Measurements from ENCODE around the gene TMEM54.

TMEM54 gene

DNA sequence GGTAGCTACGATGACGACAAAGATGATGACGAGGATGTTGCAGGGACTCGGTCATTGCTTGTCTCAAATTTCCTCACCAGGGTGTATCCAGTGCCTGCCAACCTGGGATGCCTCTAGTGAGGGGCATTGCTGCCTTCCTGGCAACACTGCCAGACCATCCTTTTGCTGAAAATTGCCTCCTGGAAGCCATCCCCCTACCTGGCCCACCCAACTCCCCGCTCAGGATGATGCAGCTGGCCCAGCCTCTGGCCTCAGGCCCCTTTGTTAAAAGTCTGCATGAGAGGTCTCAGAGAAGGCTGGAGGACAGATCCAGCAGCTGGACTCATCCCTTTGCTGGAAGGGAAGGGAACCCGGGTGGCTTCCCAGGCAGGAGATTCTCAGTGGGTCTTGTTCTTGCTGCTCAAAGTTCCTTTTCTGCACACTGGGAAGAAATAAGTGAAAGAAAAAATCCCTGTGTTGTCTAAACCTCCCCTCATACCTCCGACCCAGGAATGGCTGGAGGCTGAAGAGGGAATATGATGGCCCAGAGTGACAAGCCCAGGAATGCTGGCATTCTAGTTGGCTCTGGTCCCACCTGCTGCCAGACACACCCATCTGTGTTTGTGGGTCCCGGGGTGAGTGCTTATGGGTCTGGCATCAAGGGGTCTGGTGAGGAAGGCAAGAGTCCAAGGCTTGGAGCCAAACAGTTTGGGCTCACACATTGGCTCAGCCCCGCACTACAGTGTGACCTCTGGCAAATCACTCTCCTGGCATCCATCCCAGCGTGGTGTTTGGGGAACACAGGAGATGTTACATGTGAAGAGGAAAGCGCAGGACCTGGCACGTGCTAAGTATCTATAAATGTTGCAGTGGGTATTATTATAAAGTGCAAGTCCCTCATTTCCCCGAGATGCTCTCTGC lies 23.7 kb downstream of the TMEM54 start:
- no peak for DNase-seq

DNA sequence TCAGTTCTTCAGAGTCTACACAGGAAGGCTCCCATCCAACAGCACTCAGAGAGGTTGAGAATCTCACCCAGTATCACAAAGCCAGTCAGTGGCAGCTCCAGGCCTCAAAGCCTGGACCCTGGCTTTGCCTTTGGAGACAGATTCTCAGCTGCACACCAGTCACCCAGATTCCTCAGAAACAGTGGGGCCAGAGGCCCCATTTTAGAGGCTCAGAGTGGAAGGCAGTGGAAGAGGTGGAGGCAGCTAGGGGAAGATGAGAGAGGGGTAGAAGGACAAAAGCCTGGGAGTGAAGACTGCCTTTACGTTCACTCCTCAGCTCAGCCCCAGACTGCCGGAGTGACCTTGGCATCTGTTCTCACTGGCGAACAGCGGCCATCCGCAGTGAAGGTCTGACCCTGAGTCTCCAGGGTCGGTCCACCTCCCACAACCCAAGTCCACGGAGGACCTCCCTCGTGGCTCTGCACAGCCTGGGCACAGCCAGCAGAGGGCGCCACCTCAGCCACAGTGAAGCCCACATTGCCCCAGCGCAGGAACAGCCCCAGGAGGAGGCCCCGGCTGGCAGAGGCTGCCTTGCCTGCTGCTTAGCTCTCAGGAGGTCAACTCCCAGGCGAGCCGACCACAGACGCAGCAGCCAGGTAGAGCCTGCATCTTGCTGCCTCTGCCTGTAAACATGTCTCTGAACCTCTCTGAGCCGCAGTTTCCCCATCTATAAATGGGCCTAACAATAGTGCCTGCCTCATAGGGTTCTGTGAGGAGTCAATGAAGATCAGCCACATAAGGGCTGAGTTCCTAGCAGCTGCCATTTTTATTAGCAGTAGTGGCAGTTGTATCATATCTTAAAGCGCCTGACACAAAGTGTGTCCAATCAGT lies 24.6 kb downstream of the TMEM54 start:
- peak; percentile 48 for DNase-seq

DNA sequence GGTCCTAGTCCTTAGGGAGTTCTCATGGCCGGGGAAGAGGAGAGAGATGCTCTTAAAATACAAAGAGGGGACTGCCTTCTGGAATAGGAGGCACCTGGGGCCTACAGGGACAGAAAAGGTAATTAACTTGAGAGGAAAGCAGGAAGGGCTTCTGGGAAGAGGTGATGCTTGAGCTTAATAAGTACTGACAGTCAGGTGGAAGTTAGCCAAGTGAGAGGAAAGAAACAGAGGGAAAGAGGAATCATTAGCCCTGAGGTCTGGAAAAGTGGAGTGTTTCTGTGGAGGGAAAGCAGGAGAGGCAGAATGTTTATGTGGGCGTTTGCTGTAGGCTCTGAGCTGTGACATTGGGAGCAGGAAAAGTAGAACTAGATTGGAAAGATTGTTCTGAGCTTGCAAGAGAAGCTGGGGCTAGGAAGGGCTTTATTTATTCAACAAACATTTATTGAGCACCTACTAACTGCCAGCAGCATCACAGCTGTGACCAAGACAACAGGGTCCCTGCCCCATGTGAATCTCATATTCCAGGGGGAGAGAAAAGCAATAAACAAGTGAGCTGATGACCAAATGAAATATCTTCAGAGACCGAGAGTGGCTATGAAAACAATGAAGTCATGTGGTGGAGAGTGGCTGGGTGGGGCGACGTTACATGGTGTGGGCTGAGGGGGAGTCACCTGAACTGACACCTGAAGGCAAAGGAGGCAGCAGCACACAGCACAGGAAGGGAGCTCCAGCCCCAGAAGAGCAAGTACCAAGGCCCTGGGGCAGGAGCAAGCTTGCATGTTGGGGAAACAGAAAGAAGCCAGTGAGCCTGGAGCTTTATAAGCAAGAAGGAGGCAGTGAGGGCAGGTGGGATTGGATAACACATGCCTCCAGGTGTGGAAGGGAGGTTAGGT lies 26.1 kb downstream of the TMEM54 start:
- DNase-seq: no peak

DNA sequence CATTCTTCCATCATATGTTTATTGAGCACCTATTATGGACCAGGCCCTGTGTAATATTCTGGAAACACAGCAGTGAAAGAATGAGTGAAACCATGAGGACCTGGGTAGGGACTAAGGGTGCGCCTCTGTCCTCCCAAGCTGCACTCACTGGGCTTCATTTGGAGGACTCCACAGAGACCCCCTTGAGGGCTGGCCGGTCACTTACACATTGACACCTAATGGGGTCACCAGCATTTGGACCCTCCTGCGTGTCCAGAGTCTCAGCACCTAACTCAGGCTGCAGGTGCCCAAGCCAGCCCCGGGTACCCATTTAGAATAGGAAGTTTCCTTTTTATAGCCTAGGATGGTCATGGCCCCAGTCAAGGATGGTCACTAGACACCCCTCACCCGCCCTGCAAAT lies 27.7 kb downstream of the TMEM54 start:
- no peak for DNase-seq

DNA sequence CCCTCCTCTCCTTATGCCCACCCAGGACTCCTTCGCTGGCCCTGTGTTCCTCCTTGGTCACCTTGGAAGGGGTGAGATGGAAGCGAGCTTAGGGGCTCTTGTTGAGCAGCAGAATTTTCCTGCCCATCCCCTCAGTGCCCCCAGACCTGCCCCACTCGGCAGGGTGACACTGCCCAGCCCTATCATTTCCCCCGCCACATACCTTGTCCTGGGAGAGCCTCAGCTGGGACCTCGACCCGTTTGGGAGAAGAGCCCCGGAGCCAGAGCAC lies 29.1 kb downstream of the TMEM54 start:
- no peak for DNase-seq

DNA sequence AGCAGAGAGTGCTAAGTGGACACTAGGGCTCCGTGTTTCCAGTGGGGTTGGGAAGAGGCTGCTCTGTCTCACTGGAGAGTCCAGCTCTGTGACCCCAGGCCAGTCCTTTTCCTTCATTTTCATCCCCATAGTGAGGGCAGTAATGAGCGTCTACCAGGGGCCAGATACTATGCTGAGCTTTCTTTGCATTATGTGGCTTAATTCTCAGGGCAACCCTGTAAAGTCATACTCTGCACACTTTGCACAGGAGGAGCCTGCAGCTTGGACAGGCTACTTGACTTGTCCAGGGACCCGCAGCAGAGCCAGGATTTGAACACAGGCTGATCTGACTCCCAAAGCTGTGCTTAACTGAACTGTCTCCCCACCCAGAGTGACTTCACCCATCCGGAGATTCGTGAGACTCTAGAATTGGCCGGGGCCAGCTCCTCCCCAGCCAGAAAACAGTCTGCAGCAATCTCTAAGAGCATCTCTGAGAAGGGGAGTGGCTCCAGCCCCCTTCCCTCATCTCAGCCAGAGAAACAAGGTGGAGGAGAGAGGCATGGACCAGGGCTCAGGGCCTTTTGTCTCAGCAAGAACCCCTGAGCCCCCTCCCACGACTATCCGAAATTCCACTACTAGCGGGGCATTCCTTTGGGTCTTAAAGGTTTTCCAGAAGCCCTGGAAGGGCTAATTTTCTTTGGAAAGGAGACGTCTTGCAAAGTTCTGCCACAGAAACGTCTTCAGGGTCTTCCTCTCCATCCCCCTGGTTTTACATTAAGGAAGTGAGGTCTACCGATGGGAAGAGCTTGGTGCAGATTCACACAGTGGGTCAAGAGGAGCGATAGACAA lies 29.6 kb downstream of the TMEM54 start:
- no peak for DNase-seq

DNA sequence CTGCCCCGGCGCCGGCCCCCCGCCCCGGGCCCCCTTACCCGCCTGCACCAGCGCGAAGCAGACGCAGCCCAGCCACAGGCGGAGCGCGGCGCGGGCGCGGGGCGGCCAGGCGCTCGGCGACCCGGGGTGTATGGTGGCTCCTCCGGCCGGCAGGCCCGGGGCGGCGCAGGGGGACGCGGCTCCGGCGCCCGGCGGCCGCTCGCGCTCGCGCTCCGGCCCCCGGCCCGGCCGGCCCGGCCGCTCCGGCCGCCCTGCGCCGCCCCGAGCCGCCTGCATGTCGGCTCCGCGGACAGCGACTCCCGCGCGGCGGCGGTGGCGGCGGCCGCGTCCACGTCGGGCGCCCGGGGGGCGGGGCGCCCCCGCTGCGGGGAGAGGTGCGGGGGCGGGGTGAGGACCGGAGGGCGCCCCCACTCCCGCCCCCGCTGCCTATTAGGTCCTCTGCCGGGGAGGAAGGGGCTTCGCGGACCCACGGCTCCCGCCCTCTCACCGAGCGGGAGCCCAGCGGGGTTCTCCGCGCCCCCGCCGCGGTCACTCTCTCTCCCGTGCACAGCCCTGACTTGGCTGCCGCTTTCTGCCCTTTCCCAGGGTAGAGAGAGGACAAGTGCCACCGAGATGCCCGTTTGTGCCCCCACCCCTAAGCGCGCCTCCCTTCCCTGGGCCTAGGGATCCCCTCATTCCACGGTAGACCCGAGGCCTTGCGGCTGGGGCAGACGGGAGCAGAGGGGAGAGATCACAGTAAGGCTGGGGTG lies 30.4 kb downstream of the TMEM54 start, which contains the start of gene FNDC5:
Gene FNDC5, minus strand, starts transcription at position 298 of the 749 bp plus-strand sequence.
- DNase-seq: no peak

DNA sequence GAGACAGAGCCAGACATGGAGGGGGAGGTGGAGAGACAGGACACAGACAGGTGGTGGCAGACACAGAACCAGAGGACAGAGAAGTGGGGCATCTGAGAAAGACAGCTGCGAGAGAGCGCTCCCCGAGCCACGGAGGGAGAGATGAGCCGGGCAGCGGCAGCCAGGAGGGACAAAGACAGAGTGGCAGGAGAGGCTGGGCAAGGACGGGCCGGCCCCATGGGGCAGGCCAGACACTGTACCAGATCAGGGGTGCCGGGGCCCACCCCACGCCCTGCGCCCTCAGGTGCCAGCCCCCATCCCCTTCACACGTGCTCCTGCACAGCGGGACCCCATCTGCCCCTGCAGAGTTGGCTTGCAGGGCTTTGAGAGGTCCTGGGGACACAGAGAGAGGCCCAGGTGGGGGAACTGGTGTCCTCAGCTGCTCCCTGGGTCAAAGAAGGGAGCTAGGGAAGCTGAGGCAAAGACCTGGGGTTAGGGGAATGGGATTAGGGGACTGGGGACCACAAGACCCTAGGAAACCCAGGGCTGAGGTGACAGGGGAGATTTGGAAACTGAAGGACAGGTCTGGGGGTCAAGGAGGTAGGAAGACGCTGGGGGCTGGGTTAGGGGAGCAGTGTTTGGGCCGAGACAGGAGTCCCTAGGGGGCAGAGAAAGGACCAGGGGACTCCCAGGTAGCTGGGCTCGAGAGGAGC lies 31.1 kb downstream of the TMEM54 start:
- no peak for DNase-seq

DNA sequence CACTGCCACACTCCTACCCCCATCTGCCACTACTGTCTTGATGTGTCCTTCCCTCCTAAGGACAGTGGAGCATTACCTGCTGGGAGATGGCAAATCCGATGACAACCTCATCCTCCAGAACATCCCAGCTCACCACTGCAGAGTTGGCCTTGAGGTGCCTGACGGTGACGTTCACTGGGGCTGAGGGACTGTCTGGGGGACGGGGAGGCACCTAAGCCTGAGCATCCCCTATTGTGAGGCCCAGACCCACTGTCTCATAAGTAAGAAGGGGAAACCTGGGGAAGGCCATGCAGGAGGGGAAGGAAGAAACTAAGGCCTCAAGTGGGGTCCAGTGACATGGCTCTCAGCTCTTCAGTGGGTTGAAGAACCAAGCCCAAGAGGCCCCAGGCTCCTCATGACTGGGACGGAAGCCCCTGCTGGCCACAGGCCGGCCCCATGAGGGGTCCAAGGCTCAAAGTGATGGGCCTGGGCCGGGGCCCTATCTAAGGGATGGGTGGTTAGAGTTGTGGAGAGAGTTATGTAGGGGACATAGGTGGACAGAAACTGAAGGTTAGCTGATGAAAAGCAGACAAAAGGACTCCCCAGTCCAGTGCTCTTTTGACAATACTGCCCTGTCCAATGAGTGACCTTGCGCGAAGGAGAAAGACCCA lies 32.3 kb downstream of the TMEM54 start:
- no peak for DNase-seq

DNA sequence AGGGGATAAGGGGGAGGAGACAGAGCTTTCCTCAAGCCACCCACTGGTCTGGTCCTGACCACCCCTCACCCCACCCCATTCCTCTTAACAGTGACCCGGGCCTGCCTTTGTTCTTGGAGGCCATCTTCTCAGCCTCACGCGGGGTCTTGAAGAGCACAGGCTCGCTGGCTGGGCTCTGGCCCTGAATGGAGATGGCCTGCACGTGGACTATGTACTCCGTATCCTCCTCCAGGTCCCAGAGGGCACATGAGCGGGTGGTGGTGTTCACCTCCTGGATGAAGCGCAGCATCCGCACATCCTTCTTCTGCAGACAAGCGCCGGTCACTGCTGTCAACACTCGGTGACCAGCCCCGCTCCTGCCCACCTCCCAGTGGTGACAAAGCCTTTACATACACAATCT lies 33.1 kb downstream of the TMEM54 start:
- DNase-seq: no peak

DNA sequence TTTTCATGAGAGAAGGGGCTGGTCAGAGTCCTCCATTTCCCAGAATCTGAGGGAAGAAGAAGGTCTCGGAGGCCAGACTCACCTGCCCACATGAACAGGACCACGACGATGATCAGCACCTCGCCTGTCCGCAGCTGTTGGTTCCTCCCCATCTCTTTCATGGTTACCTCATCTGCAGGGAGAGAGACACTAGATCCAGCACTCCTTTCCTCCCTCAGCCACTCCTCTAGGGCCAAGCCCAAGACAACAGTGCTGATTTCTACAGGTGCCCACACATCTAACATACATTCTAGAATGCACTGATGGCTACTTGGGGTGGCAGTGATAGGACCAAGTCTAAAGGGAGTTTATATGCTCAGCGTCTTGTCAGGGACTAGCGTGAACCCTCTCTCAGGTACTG lies 33.5 kb downstream of the TMEM54 start:
- DNase-seq: no peak

DNA sequence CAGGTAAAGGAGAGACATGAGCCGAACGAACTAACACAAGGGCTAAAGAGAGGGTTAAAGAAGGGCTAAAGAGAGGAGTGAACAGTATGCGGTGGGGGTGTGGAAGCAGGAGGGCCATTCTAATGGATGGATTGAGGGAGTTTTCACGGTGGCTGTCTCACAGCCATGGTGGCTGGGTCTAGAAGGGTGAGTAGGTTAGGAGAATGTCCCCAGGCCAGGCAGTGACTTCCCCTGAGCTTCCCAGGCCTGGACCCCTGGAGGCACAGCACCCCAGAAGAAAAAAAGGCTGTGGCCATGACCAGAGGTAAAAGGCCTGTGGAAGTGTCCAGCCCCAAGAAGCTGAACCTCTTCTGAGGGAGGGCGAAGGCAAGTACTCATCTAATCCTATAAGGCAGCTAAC lies 34.0 kb downstream of the TMEM54 start:
- no peak for DNase-seq

DNA sequence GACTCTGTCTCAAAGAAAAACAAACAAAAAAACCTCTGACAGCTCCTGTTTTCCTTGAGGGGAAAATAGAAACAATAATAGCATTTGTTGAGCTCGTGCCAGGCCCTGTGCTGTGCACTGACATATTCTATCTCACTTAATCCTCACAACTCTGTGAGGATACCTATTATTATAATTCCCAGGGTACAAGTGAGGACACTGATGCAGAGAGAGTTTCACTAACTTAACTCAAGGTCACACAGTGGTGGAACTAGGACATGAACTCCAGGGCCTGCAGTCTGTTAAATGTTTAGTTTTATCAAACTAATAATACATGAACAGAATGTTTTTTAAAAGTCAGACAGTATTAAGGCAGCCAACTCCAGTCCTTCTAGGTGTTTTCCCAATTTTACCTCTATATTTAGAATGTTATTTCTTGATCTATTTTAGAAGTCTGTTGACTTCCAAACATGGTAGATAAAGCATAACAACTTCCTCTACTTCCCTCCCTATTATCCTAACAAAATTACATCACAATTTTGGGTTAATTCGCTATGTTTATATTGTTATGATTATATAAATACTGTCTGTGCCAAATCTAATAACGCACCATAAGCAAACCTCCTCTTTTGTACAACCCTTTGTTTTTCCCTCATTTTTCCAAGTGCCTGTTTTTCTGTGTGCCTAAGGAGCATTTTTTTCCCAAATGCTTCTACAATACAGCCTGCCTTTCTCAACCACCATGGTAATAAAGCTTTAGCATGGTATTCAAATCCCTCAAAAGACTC lies 35.4 kb downstream of the TMEM54 start:
- DNase-seq: no peak

DNA sequence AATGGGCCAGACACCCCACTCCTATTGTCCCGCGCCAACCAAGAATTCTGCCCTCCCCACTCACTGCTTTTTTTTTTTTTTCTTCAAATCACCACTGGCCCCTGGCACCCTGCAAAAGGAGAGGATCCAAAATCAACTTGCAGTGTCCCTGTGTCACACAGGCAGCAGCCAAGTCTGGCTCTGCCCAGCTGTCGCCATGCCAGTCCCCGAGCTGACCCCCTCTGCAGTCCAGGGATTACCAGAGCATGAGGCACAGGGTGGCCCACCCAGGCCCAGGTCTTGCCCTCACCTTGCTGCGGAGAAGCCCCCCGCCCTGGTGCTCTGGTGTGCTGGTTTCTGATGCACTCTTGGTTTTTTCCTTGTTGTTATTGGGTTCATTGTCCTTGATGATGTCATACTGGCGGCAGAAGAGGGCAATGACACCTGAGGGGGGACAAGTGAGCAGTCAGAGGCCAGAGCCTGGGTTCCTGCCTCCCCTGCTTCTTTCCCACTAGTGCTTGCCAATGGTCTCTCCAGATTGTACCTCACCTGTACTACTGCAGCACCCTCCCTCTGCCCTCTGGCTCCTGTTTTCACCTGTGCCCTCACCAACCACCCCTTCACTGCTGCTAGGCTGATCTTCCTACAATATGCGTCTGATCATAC lies 36.7 kb downstream of the TMEM54 start:
- no peak for DNase-seq

DNA sequence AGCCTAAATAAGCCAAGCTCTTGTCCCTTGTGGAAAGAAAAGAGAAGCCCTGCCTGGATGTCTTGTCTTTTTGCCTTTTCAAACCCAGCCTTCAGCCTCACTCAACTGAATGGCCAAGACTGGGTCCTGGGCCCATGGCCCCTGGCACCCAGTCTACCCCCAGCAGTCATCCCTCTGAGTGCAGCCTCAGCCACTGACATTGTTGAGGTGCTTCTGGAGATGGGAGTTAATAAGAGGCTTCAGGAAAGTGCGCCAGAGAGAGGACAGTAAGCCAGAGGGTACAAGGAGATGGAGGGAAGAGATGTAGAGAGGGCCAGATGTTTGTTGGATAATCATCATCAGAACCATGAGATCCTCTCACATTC lies 37.3 kb downstream of the TMEM54 start:
- DNase-seq: no peak

DNA sequence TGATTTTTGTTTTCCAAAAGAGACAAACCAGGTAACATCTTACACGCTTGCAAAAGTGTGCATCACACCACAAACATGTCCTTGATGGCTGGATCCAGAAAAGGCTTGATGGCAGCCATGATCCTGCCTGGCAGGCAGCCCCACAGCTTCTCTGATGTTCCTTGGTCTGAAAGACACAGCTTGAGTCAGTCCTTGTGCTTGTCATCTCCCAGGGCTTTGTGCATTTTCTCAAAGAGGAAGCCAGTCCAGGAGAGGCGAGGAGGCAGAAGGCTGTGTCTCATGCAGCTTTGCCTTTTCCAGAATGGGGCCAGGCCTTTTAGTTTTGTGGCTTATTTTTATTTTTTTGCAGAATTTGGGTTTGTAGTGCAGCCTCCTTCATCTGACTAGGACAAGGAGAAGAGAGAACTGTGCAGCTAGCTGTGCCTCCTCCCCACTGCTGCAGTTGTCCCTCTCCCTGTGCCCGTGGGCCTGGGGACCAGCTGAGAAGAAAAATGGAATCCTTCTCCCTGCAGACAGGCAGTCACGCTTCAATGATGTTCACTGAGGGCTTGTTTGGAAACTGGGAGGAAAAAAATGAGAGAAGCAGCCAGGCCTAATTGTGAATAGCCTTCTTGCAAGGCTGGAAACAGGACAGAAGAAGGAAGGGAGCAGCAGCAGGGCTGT lies 37.8 kb downstream of the TMEM54 start:
- DNase-seq: no peak

DNA sequence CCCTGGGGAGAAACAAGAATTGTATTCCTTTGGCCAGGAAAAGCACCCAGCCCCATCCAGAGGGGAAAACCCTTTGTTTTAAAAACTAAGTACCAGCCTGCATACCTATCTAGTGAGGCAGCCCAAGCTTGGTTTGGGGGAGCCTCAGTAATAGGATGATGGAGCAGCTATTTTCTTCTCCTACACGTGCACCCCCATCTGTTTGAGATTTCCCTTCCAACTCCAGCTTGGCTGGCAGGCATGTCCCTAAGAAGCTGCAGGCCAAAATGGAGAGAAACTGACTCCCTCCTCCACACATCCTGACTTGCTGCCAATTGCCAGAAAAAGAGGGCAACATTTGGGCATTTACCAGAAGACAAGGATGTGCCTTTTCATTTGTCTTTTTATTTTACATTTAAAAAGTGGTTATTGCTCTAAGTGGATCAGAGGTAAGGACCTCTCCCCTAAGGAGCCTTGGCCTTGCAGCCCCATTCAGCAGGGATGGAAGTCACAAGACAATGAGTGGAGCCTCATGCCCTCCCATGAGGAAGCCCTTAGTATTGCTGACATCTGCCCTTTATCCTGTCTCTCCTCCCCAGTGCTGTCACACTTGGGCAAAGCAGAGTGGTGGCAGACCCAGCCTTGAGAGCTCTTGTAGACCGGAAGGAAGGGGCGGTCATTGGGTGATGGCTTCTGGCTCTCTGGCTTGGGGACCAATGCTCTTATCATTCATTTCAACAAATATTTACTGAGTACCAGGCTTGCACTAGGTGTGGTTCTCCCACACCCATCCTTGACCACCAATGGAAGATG lies 39.1 kb downstream of the TMEM54 start:
- no peak for DNase-seq

DNA sequence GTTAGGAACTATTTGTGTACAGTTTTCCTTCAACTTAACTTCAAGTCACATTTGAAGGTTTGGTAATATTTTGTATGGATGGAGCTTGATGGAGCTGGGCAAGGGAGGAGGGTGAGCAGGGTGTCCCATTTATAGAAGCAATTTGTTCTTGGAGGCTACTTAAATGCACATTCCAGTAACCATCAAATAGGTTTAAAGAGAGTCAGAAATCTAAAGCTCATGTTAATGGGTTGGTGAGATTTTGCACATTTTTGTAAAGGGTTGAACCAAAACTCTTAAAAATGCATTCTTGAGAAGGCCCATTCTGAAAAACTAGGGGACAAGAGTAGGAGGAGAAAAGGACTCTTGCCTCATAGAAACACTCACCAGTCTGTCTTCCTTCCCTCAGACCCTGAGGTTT lies 40.6 kb downstream of the TMEM54 start:
- no peak for DNase-seq

Data from MV-4-11 (cell line).